NB4 (cell line): ENCODE results near the gene CNTN4.

Experiments used
- MYC ChIP-seq: IDR thresholded peaks from 2 replicates; pipeline ENCODE4 v1.6.1; 2011; ENCODE audit warnings: low read depth, low read length
- POLR2A ChIP-seq: IDR thresholded peaks from 2 replicates; pipeline ENCODE4 v1.6.1; 2011; ENCODE audit warnings: mild to moderate bottlenecking; ENCODE audit not compliant: insufficient read length; ENCODE audit errors: extremely low read depth
- TF ChIP-seq, protein P1 (sequence below): IDR thresholded peaks from one replicate; pipeline ENCODE4 v1.5.1; 2012; ENCODE audit warnings: low read depth, low read length

DNA sequence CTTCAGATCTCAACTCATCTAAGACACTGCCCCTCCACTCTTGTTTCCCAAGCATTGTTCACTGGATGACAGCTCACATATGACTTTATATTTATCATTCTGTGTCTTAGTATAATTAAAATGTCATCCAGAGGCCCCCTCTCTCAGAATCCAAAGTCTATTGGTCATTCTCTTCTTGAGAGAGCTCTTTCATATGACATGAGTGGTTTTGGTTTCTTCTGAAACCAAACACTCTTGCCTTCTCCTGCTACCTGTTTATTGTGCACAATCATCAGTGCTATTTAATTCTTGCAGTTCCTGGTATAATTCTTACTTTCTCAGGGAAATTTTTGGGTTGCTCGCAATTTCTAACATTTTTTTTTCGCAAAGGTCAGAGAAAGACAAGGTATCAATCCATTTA, 762.0 kb downstream of the CNTN4 start:
- TF ChIP-seq, protein P1, sequence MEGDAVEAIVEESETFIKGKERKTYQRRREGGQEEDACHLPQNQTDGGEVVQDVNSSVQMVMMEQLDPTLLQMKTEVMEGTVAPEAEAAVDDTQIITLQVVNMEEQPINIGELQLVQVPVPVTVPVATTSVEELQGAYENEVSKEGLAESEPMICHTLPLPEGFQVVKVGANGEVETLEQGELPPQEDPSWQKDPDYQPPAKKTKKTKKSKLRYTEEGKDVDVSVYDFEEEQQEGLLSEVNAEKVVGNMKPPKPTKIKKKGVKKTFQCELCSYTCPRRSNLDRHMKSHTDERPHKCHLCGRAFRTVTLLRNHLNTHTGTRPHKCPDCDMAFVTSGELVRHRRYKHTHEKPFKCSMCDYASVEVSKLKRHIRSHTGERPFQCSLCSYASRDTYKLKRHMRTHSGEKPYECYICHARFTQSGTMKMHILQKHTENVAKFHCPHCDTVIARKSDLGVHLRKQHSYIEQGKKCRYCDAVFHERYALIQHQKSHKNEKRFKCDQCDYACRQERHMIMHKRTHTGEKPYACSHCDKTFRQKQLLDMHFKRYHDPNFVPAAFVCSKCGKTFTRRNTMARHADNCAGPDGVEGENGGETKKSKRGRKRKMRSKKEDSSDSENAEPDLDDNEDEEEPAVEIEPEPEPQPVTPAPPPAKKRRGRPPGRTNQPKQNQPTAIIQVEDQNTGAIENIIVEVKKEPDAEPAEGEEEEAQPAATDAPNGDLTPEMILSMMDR: no peak
- TF ChIP-seq MYC (no peak), POLR2A (no peak)
